Activated T-helper 1 cell treated with anti-CD3 and anti-CD28 coated beads, Interleukin-12 subunit alpha, Interleukin-12 subunit beta, Interleukin-2, Interleukin-4 antibody, amounts not matched to agents 30 ng/mL and 10 ng/mL and 1 ng/mL, durations not matched to agents 14 hours and 24 hours and 36 hours (primary cell): Measurements from ENCODE around the gene PITRM1. TPM values are rescaled to one million over a fixed set of nuclear protein-coding genes. Genes with fewer than 3 reads are reported as not detected.

Experiments used
- DNase-seq: peaks from one replicate; pipeline ENCODE4 v3.0.0; 2021; ENCODE audit warnings: low spot score
- H3K27ac Mint-ChIP-seq: one replicate; pipeline ENCODE4 v1.8.0; 2021; ENCODE audit warnings: mild to moderate bottlenecking, mixed read lengths
- H3K27me3 Mint-ChIP-seq: one replicate; pipeline ENCODE4 v1.8.0; 2022; ENCODE audit warnings: mild to moderate bottlenecking, moderate library complexity, mixed read lengths; ENCODE audit not compliant: insufficient read depth
- H3K36me3 Mint-ChIP-seq: one replicate; pipeline ENCODE4 v1.8.0; 2021; ENCODE audit warnings: low read depth, mixed read lengths
- H3K4me1 Mint-ChIP-seq: one replicate; pipeline ENCODE4 v1.8.0; 2021; ENCODE audit warnings: low read depth, mixed read lengths
- H3K4me3 Mint-ChIP-seq: one replicate; pipeline ENCODE4 v1.8.0; 2021; ENCODE audit warnings: mild to moderate bottlenecking, moderate library complexity, mixed read lengths
- H3K9me3 Mint-ChIP-seq: one replicate; pipeline ENCODE4 v1.8.0; 2021; ENCODE audit warnings: mixed read lengths
- intact Hi-C: fragments of 100-400 bp; cut with micrococcal nuclease; formaldehyde crosslinking; loops from one replicate; pipeline ENCODE4 v1.15.1; 2024
- total RNA-seq: library from RNA; stranded (reverse); gene quantifications from 2 replicates; pipeline ENCODE4 v1.2.3, GENCODE V29; 2022

The PITRM1 gene
- total RNA-seq, 1 donor from 2014 or later, result 76.3 TPM

- Mint-ChIP-seq H3K27ac (peak overlapping the region; percentile 83), H3K4me1 (peaks cover 66% of the 10 kb centered on the region), H3K4me3 (peak overlapping the region; percentile 21), H3K9me3 (no peaks in the 10 kb centered on the region), H3K27me3 (no peaks in the 10 kb centered on the region), H3K36me3 (peaks cover 48% of the 10 kb centered on the region)
- DNase-seq, result no peak
- intact Hi-C loops, result loop anchor here (10.0 kb wide), 3 partner anchors 943 to 1563 kb away; no protein-coding TSS in a partner anchor
These were observed 80.7 kb downstream of the PITRM1 start for GRCh38 chr10:3091921-3092320.

- intact Hi-C loops, result loop anchor here (10.0 kb wide), 3 partner anchors 944 to 1564 kb away; no protein-coding TSS in a partner anchor
- H3K27me3 Mint-ChIP-seq, result no peaks in the 10 kb centered on the region
These were observed 81.4 kb downstream of the PITRM1 start for GRCh38 chr10:3090914-3091787.

GRCh38 chr10:3090388-3090787 lies 82.2 kb downstream of the PITRM1 start:
- Mint-ChIP-seq H3K27me3 (no peaks in the 10 kb centered on the region), H3K4me1 (peaks cover 63% of the 10 kb centered on the region), H3K9me3 (no peaks in the 10 kb centered on the region), H3K27ac (no peak overlapping the region), H3K36me3 (peaks cover 48% of the 10 kb centered on the region), H3K4me3 (no peak overlapping the region)
- no peak for DNase-seq
- intact Hi-C loops, result loop anchor here (10.0 kb wide), 3 partner anchors 944 to 1564 kb away; no protein-coding TSS in a partner anchor

More at GRCh38 chr10:3090914-3091787, 81.4 kb downstream of the PITRM1 start:
- peak; percentile 23 for DNase-seq
- Mint-ChIP-seq H3K9me3 (no peaks in the 10 kb centered on the region), H3K27ac (peak overlapping the region; percentile 89), H3K36me3 (peaks cover 48% of the 10 kb centered on the region), H3K4me3 (peak overlapping the region; percentile 31), H3K4me1 (peaks cover 70% of the 10 kb centered on the region)

Other genes with a start within 250 kb of the PITRM1 start
- 264 and 267 TPM in 2 replicates for gene PFKP, start 105.2 kb downstream of the PITRM1 start, total RNA-seq